ENCODE results near the gene RNF38.

- TF ChIP-seq CTCF (conservative IDR thresholded peaks at IDR 0.05; ENCODE audit: low read depth in 2 of 2) (no peak), POLR2AphosphoS5 (IDR thresholded peaks at IDR 0.05; ENCODE audit: low read depth) (no peak), EZH2 (IDR thresholded peaks at IDR 0.05; ENCODE audit: low read depth, unreplicated experiment) (no peak), REST (IDR thresholded peaks at IDR 0.05; ENCODE audit: unreplicated experiment) (no peak), EZH2phosphoT487 (IDR thresholded peaks at IDR 0.05; ENCODE audit: unreplicated experiment) (no peak), ZNF114 (CRISPR knock-in tag; IDR thresholded peaks at IDR 0.05) (no peak), CREB1 (CRISPR knock-in tag; IDR thresholded peaks at IDR 0.05; ENCODE audit: low read depth) (no peak), STAT1 (IDR thresholded peaks at IDR 0.05; ENCODE audit: unreplicated experiment) (no peak)
Measured at GRCh38 chr9:36322462-36322861, 77.6 kb downstream of the RNF38 start.

All from GM23338 (cell line).